ENCODE results near the gene GNPTG.
A peak's percentile ranks its signal among the peaks of the same experiment; 100 is the strongest.

GNPTG gene

GRCh38 chr16:1375741-1376410 is 24.1 kb downstream of the GNPTG start:
- DNase-seq: no peak

GRCh38 chr16:1377406-1378010 is 25.8 kb downstream of the GNPTG start:
- no peak for DNase-seq

- DNase-seq: no peak
Observed at GRCh38 chr16:1378087-1378803, 26.5 kb downstream of the GNPTG start.

- DNase-seq: peak; percentile 55
Observed at GRCh38 chr16:1378804-1379303, 27.1 kb downstream of the GNPTG start.

- peak; percentile 47 for DNase-seq
Observed at GRCh38 chr16:1379304-1380076, 27.8 kb downstream of the GNPTG start.

GRCh38 chr16:1380195-1380594 is 28.5 kb downstream of the GNPTG start:
- DNase-seq: no peak

GRCh38 chr16:1381612-1382406 is 30.1 kb downstream of the GNPTG start:
- DNase-seq: no peak

- no peak for DNase-seq
Observed at GRCh38 chr16:1383556-1383955, 31.8 kb downstream of the GNPTG start.

GRCh38 chr16:1385232-1385631 is 33.5 kb downstream of the GNPTG start:
- no peak for DNase-seq

- DNase-seq: no peak
Observed at GRCh38 chr16:1387331-1387730, 35.6 kb downstream of the GNPTG start.

GRCh38 chr16:1389762-1390161 is 38.0 kb downstream of the GNPTG start:
- DNase-seq: no peak

GRCh38 chr16:1390239-1390779 is 38.6 kb downstream of the GNPTG start:
- DNase-seq: no peak

GRCh38 chr16:1392826-1393225 is 41.1 kb downstream of the GNPTG start:
- no peak for DNase-seq

- no peak for DNase-seq
Observed at GRCh38 chr16:1393613-1394176, 42.0 kb downstream of the GNPTG start.

- DNase-seq: no peak
Observed at GRCh38 chr16:1394367-1394951, 42.7 kb downstream of the GNPTG start.

- DNase-seq: no peak
Observed at GRCh38 chr16:1395444-1396031, 43.8 kb downstream of the GNPTG start.

GRCh38 chr16:1397779-1398178 is 46.0 kb downstream of the GNPTG start:
- no peak for DNase-seq

GRCh38 chr16:1398351-1398750 is 46.6 kb downstream of the GNPTG start:
- no peak for DNase-seq

- DNase-seq: no peak
Observed at GRCh38 chr16:1398826-1399581, 47.3 kb downstream of the GNPTG start.
